Muscle of back (tissue), 11 donors: ENCODE results near the gene HACD2. TPM values are rescaled to one million over a fixed set of nuclear protein-coding genes. Genes with fewer than 3 reads are reported as not detected.

ENCODE experiments used
- DNase-seq, 3 donors: peaks; one replicate each; pipeline versions ENCODE4 v3.0.0 to v3.0.0-alpha.2; 2013
- polyA plus RNA-seq, 10 donors: library from polyadenylated mRNA; unstranded; fragments of 120-200 nt; gene quantifications; one replicate each; pipeline ENCODE4 v1.2.1, GENCODE V29; 2013; ENCODE audit not compliant: insufficient read length in 10 of 10

Gene HACD2
- polyA plus RNA-seq, 10 donors: 9.4 to 18.6 (median 13.7) TPM

GRCh38 chr3:123447749-123448517 lies 136.9 kb downstream of the HACD2 start:
- no peak for DNase-seq

- peak in 1 of 3 donors; percentile 9 for DNase-seq
Measured at GRCh38 chr3:123447416-123447748, 137.5 kb downstream of the HACD2 start.

GRCh38 chr3:123446610-123447109 lies 138.2 kb downstream of the HACD2 start:
- no peak for DNase-seq

- DNase-seq: no peak
Measured at GRCh38 chr3:123446210-123446609, 138.6 kb downstream of the HACD2 start.

GRCh38 chr3:123445702-123446101 lies 139.2 kb downstream of the HACD2 start:
- DNase-seq: no peak

- DNase-seq: no peak
Measured at GRCh38 chr3:123444744-123445143, 140.1 kb downstream of the HACD2 start.

- peak in 1 of 3 donors; percentile 40 for DNase-seq
Measured at GRCh38 chr3:123444023-123444422, 140.8 kb downstream of the HACD2 start.

GRCh38 chr3:123442908-123443307 lies 141.9 kb downstream of the HACD2 start:
- DNase-seq: no peak

- no peak for DNase-seq
Measured at GRCh38 chr3:123442125-123442524, 142.7 kb downstream of the HACD2 start.

Other genes with a start within 250 kb of the HACD2 start
- gene ADCY5, start 136.0 kb downstream of the HACD2 start, polyA plus RNA-seq: 1 to 10 TPM; 2.9 to 5.2 (median 3.8) TPM